Uterus (tissue), 4 donors: Measurements from ENCODE around the gene CCDC134. TPM values are rescaled to one million over a fixed set of nuclear protein-coding genes. Genes with fewer than 3 reads are reported as not detected.
A peak's percentile ranks its signal among the peaks of the same experiment; 100 is the strongest.

Experiments
- DNase-seq, 2 donors: peaks; one replicate each; pipeline ENCODE4 v3.0.0-alpha.2; 2019 to 2020
- H3K27ac ChIP-seq, 2 donors: fragments of 200-600 bp; sonication (generic); 1 replicate in 1 of 2; 2 replicates in 1 of 2; pipeline ENCODE4 v1.5.1; 2016 to 2018
- H3K27me3 ChIP-seq, 2 donors: fragments of 200-600 bp; sonication (generic); one replicate each; pipeline ENCODE4 v1.5.1; 2018 to 2019; ENCODE audit warnings: control low read depth in 1 of 2
- H3K36me3 ChIP-seq, 2 donors: fragments of 200-600 bp; sonication (generic); one replicate each; pipeline ENCODE4 v1.5.1; 2019; ENCODE audit warnings: control low read depth in 1 of 2
- H3K4me1 ChIP-seq, 2 donors: fragments of 200-600 bp; sonication (generic); one replicate each; pipeline ENCODE4 v1.5.1; 2018 to 2019; ENCODE audit warnings: control low read depth in 1 of 2
- H3K4me3 ChIP-seq, 2 donors: fragments of 200-600 bp; sonication (generic); 1 replicate in 1 of 2; 2 replicates in 1 of 2; pipeline ENCODE4 v1.5.1; 2018 to 2019; ENCODE audit warnings: mild to moderate bottlenecking in 1 of 2
- H3K9me3 ChIP-seq, 2 donors: fragments of 200-600 bp; sonication (generic); one replicate each; pipeline ENCODE4 v1.5.1; 2019; ENCODE audit warnings: control low read depth in 1 of 2
- CTCF ChIP-seq, 4 experiments: fragments of 200-600 bp in 2 of 4; fragments of 450-650 bp in 2 of 4; sonication (generic) in 2 of 4; IDR thresholded peaks; one replicate each; pipeline ENCODE4 v1.5.1; 2016 to 2019; ENCODE audit warnings: antibody characterized with exemption in 4 of 4, mild to moderate bottlenecking in 2 of 4, moderate library complexity in 1 of 4
- POLR2A ChIP-seq, 2 donors: fragments of 450-650 bp; IDR thresholded peaks; one replicate each; pipeline ENCODE4 v1.6.1; 2016; ENCODE audit warnings: antibody characterized with exemption in 2 of 2, mild to moderate bottlenecking in 1 of 2, moderate library complexity in 1 of 2
- intact Hi-C: fragments of 100-400 bp; cut with DNase I; formaldehyde crosslinking; loops from one replicate; pipeline ENCODE4 v1.15.1; 2023; ENCODE audit warnings: low total_unique reads
- total RNA-seq, 4 donors: library from RNA; depleted of rRNA in 3 of 4; stranded (reverse); fragments of >200 nt in 3 of 4; gene quantifications; one replicate each; pipeline versions ENCODE4 v1.1.0 to v1.2.4, GENCODE V29; 2014 to 2023
- donor health status: DM: yes; HTN: yes; CAD: no.

CCDC134 gene
- total RNA-seq, 4 donors from 2014 or later, result 4.1 to 24.3 (median 11.0) TPM

GRCh38 chr22:41822317-41823057 lies 22.0 kb downstream of the CCDC134 start:
- no peak overlapping the region for H3K4me3 ChIP-seq
- no peaks in the 10 kb centered on the region for H3K9me3 ChIP-seq
- no peak overlapping the region for H3K27ac ChIP-seq
- TF ChIP-seq POLR2A (IDR thresholded peaks at IDR 0.05) (no peak), CTCF (IDR thresholded peaks at IDR 0.05) (peak; percentile 27 to 57 (median 46))
- intact Hi-C loops, result loop anchor here (10.0 kb wide), 1 partner anchor 122 kb away; the partner anchor contains the start of gene CENPM
- no peak for DNase-seq
- H3K4me1 ChIP-seq, result no peaks in the 10 kb centered on the region
- H3K36me3 ChIP-seq, result no peaks in the 10 kb centered on the region
- no peaks in the 10 kb centered on the region for H3K27me3 ChIP-seq

- no peak overlapping the region for H3K4me3 ChIP-seq
- intact Hi-C loops, result loop anchor here (10.0 kb wide), 1 partner anchor 121 kb away; the partner anchor contains the start of gene CENPM
- TF ChIP-seq CTCF (IDR thresholded peaks at IDR 0.05) (no peak), POLR2A (IDR thresholded peaks at IDR 0.05) (no peak)
- H3K27me3 ChIP-seq, result no peaks in the 10 kb centered on the region
- no peaks in the 10 kb centered on the region for H3K36me3 ChIP-seq
- H3K9me3 ChIP-seq, result no peaks in the 10 kb centered on the region
- no peak for DNase-seq
- H3K4me1 ChIP-seq, result no peaks in the 10 kb centered on the region
- H3K27ac ChIP-seq, result no peak overlapping the region
These were observed 23.3 kb downstream of the CCDC134 start for GRCh38 chr22:41823797-41824196.

- intact Hi-C loops, result loop anchor here (10.0 kb wide), 1 partner anchor 119 kb away; the partner anchor contains the start of gene CENPM
- TF ChIP-seq POLR2A (IDR thresholded peaks at IDR 0.05) (no peak), CTCF (IDR thresholded peaks at IDR 0.05) (no peak)
- no peaks in the 10 kb centered on the region for H3K4me1 ChIP-seq
- peak overlapping the region in 1 of 2 donors; percentile 21 for H3K27ac ChIP-seq
- H3K4me3 ChIP-seq, result no peak overlapping the region
- no peak for DNase-seq
- no peaks in the 10 kb centered on the region for H3K36me3 ChIP-seq
- no peaks in the 10 kb centered on the region for H3K9me3 ChIP-seq
- no peaks in the 10 kb centered on the region for H3K27me3 ChIP-seq
These were observed 24.9 kb downstream of the CCDC134 start for GRCh38 chr22:41825376-41825775.

- no peaks in the 10 kb centered on the region for H3K9me3 ChIP-seq
- peak overlapping the region in 1 of 2 donors; percentile 21 for H3K27ac ChIP-seq
- H3K36me3 ChIP-seq, result no peaks in the 10 kb centered on the region
- intact Hi-C loops, result loop anchor here (10.0 kb wide), 1 partner anchor 119 kb away; the partner anchor contains the start of gene CENPM
- no peak for DNase-seq
- H3K27me3 ChIP-seq, result no peaks in the 10 kb centered on the region
- TF ChIP-seq POLR2A (IDR thresholded peaks at IDR 0.05) (no peak), CTCF (IDR thresholded peaks at IDR 0.05) (no peak)
- H3K4me3 ChIP-seq, result no peak overlapping the region
- no peaks in the 10 kb centered on the region for H3K4me1 ChIP-seq
These were observed 25.5 kb downstream of the CCDC134 start for GRCh38 chr22:41826021-41826420.
